Omental fat pad (tissue), 4 donors: ENCODE results near the gene BRAT1. TPM values are rescaled to one million over a fixed set of nuclear protein-coding genes. Genes with fewer than 3 reads are reported as not detected.
"Not testable (repeated sequence)": the region's sequence is repeated elsewhere in the genome, so short reads cannot be mapped to it uniquely, and the experiment has no call there.

Experiments used
- ATAC-seq: fragments of 150-250 bp; one replicate; pipeline ENCODE4 v1.9.1; 2016; ENCODE audit warnings: mild to moderate bottlenecking, moderate library complexity; ENCODE audit not compliant: low FRiP score
- DNase-seq: peaks from one replicate; pipeline ENCODE4 v3.0.0-alpha.2; 2019; ENCODE audit warnings: low spot score
- total RNA-seq, 4 donors: library from RNA; depleted of rRNA; stranded (reverse); fragments of >200 nt; gene quantifications; one replicate each; pipeline ENCODE4 v1.1.0, GENCODE V29; 2016
- TF ChIP-seq, protein P1 (sequence below), 3 donors: fragments of 450-650 bp; IDR thresholded peaks; one replicate each; pipeline ENCODE4 v1.5.1; 2016 to 2017; ENCODE audit warnings: antibody characterized with exemption in 3 of 3, mild to moderate bottlenecking in 3 of 3, moderate library complexity in 2 of 3

BRAT1 gene
- total RNA-seq, 4 donors from 2014 or later = 22.7 to 33.1 (median 26.3) TPM

DNA sequence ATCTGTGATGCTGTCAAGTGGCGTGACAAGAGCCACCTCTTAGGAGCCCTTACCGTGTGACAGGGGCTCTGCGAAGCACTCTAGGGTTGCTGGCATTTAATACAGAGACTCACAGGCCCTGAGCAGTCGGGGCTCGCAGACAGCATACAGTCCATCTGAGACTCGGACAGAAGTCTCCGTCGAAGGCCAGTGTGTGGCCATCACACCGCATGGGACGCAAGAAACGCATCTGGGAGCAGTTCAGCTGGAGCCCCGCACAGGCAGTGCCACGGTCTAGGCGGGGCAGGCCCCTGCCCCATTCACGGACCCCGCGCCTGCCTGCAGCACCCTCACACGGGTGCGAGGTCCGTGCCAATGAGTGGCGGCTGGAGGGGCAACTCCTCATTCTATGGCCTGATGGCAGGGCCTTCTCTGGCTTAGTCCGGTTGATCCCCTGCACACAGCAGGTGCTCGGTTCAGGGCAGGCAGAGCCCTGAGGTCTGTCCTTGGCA is 37.1 kb upstream of the BRAT1 start:
- TF ChIP-seq, protein P1, sequence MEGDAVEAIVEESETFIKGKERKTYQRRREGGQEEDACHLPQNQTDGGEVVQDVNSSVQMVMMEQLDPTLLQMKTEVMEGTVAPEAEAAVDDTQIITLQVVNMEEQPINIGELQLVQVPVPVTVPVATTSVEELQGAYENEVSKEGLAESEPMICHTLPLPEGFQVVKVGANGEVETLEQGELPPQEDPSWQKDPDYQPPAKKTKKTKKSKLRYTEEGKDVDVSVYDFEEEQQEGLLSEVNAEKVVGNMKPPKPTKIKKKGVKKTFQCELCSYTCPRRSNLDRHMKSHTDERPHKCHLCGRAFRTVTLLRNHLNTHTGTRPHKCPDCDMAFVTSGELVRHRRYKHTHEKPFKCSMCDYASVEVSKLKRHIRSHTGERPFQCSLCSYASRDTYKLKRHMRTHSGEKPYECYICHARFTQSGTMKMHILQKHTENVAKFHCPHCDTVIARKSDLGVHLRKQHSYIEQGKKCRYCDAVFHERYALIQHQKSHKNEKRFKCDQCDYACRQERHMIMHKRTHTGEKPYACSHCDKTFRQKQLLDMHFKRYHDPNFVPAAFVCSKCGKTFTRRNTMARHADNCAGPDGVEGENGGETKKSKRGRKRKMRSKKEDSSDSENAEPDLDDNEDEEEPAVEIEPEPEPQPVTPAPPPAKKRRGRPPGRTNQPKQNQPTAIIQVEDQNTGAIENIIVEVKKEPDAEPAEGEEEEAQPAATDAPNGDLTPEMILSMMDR (IDR thresholded peaks at IDR 0.05) = no peak
- no peak for DNase-seq
- ATAC-seq = no peak

DNA sequence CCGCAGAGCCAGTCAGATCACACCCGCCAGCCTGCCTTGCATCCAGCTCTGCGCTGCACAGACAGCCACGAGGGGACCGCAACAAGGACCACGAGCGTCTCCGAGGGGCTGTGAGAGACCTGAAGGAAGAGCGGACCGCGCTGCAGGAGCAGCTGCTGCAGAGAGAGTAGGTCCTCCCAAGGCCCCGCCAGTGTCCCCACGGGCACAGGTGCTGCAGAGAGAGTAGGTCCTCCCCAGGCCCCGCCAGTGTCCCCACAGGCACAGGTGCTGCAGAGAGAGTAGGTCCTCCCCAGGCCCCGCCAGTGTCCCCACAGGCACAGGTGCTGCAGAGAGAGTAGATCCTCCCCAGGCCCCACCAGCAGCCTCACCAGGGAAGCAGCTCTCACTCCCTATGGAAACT is 34.6 kb upstream of the BRAT1 start:
- not testable (repeated sequence) for ATAC-seq, DNase-seq

DNA sequence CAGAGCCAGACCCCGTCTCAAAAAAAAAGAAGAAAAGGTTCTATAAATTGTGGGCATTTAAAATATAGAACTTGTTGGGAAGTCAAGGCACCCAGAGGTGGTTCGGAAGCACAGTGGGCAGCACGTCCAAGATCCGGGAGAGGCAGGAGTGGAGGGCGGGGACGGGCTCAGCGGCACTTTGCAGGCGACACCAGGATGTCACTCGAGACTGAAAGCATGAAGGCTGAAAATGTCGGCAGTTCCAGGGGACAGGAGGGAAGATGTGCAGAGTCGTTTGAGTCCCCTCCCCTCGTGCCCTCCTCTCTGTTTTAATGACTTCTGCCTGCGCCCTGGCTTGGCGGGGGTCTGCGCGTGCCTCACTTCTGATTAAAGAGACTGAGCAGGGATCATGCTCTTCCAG is 34.0 kb upstream of the BRAT1 start:
- DNase-seq = no peak
- no peak for ATAC-seq
- TF ChIP-seq, protein P1 (IDR thresholded peaks at IDR 0.05) = no peak

DNA sequence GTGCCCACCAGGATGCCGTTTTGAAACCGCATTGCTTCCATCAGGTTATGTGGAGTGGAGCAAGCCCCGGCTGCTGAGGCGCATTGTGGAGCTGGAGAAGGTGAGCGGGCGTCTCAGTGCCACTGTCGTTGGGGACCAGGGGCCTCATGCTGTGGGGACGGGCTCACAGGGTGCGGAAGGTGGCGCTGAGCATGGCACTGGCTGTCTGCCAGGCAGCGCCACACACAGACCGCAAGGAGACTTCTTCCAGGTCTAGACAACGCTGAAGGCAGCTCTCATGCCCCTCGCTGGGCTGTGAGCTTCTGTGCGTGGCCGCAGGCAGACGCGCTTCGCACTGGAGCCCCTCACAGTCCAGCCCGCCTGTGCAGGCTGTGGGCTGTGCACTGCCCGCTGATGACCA is 32.5 kb upstream of the BRAT1 start:
- no peak for DNase-seq
- TF ChIP-seq, protein P1 (IDR thresholded peaks at IDR 0.05) = no peak
- ATAC-seq = no peak

DNA sequence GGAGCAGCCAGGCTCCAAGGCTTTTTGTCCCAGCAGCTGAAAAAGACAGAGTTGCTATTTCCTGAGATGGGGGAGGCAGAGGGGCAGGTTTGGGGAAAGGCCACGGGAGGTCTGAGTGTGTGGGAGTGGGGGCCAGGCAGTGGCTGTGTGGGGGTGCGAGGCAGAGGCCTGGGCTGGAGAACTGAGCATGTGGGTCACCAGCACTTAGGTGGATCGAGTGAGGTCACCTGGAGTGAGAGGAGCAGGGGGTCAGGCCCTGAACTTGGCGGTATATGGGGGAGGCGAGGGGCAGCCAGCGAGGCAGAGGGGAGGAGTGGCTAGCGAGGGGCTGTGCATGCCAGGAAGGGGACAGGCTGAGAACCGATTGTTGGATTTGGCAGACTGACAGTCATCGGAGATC is 31.8 kb upstream of the BRAT1 start:
- ATAC-seq = no peak
- TF ChIP-seq, protein P1 (IDR thresholded peaks at IDR 0.05) = no peak

DNA sequence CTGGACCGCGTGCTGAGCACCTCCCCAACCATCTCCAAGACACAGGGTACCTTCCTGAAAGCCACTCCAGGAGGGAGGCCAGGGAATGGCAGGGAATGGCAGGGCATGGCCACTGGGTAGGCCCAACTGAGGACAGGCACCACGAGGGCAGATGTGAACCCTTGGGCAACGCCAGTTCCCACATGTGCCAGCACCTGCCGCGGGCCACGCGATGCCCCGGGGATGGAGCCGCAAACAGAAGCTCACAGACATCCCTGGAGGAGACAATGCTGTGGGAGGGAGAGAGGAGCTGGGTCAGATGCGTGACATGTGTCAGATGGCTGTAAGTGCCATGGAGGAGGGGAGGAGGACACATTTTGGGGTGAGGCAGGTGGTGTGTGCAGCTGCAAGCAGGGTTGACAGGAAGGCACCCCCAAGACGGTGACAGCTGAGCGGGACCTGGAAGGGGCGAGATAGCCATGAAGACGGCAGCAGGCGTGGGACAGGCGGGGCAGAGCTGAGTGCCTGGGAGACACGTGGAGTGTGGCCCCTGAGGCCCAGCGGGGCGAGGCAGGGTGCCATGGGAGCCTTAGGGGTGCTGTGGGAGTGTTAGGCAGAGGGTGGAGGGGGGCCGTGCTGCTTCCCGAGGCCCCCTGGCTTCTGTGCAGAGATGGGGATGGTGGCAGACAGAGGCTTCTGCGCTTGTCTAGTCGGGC is 31.1 kb upstream of the BRAT1 start:
- no peak for ATAC-seq
- no peak for DNase-seq
- TF ChIP-seq, protein P1 (IDR thresholded peaks at IDR 0.05) = no peak

More for the DNA sequence above, 31.8 kb upstream of the BRAT1 start:
- DNase-seq = no peak

DNA sequence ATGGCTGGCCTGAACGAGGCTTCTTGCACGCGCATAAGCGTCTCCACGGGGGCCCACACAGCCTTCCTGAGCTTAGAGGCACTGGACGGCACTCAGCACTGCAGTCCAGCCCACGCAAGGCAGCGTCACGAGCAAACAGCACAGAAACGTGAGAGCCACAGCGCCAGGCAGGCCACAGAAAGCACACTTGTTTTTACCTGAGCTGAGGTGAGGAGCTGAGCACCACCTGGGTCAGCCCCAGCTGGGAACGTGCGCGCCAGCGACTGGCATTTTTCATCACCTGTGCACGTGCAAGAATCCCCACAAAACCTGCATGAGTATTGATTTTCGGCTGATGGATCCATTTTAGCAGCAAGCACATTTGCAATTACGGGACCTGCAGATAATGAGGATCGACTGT is 30.1 kb upstream of the BRAT1 start:
- no peak for ATAC-seq
- TF ChIP-seq, protein P1 (IDR thresholded peaks at IDR 0.05) = no peak
- no peak for DNase-seq
